ENCODE measurements around the gene TUSC2. TPM values are rescaled to one million over a fixed set of nuclear protein-coding genes. Genes with fewer than 3 reads are reported as not detected.

Gene TUSC2
- total and polyA plus RNA-seq, 2 of the 13 experiments (the other 11 are each of a cell fraction or from before 2014, with no cell fraction given), result 36.7 to 39.1 TPM

DNA sequence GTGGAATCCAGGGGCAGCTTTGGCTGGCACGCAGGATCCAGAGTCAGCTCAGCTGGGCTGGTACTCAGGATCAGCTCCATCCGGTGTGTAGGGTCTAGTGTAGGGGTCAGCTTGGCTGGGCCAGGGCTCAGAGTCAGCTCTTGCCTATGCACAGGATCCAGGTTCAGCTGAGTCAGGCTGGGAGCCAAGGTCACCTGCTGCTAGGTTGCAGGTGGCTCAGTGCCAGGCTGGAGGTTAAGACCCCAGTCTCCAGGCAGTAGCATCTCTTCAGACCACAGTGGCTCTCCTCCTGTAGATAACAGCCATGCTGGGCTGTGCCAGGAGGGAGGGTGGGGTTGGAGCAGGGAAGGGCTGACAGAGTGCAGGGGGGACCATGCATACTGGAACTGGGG is 30.6 kb downstream of the TUSC2 start:
- no peak for DNase-seq (ENCODE audit: low spot score)
- ChIA-PET POLR2A (interaction anchor here (0.9 to 7.9 kb wide), 5 partner anchors 10 to 102 kb away, joined by 3 to 222 read pairs (median 5); partner anchors contain the start of gene HYAL2), CTCF (ENCODE audit: low intra/inter-chr PET ratio, low total read pairs) (no interaction called here)
- H3K79me2 ChIP-seq (ENCODE audit: insufficient read depth, low read length), result peaks cover 27% of the 10 kb centered on the region
- H3K4me2 ChIP-seq (ENCODE audit: low read depth, low read length), result peak overlapping the region; percentile 87; the same call in 1 of the 2 replicates
- peaks cover 1 to 3% of the 10 kb centered on the region in 2 experiments; a peak in 2 of 5 replicates for H3K36me3 ChIP-seq (replicated peaks in 1 of 2; ENCODE audit: control insufficient read depth in 1 of 2, insufficient read depth in 2 of 2, low read length in 2 of 2)
- no TSS peak for BruUV-seq (replicated peaks)
- peaks cover 6% of the 10 kb centered on the region for H4K20me1 ChIP-seq (ENCODE audit: insufficient read depth, low read length)
- no CpG with 5 or more reads among the region's 2 CpGs for WGBS (ENCODE audit: low lambda C conversion rate)
- ATAC-seq, result no peak
- H3K4me3 ChIP-seq (replicated peaks in 1 of 3; ENCODE audit: insufficient read depth in 1 of 3, low read depth in 2 of 3, low read length in 3 of 3), result no peak overlapping the region
- in situ Hi-C loops (cut with HindIII; ENCODE audit: extremely low pct_ligation_motif_present, low pct_unique_long_range_greater_than_20kb) (no loop called here), intact Hi-C loops (cut with micrococcal nuclease; ENCODE audit: unreplicated experiment) (no loop called here)
- no peak overlapping the region for H3K9ac ChIP-seq (ENCODE audit: insufficient read depth, low read depth, low read length)
- H3K4me1 ChIP-seq (ENCODE audit: insufficient read depth, low read length), result peaks cover 60% of the 10 kb centered on the region
- no peak for FAIRE-seq
- H3K9me3 ChIP-seq (ENCODE audit: low read length), result no peaks in the 10 kb centered on the region
- TF ChIP-seq MAFF (IDR thresholded peaks at IDR 0.05; ENCODE audit: low read depth, low read length), result peak; percentile 6; the same call in 1 of the 2 replicates
- 0 out of 2 replicates have a peak, but pooled peaks have one; percentile 21 for TF ChIP-seq TBX2 (CRISPR knock-in tag; IDR thresholded peaks at IDR 0.05; ENCODE audit: borderline replicate concordance)
- no peak for TF ChIP-seq ZNF75D (CRISPR knock-in tag; IDR thresholded peaks at IDR 0.05; ENCODE audit: borderline replicate concordance)
- 0 out of 2 replicates have a peak, but pooled peaks have one; percentile 10 for TF ChIP-seq MAFG (CRISPR knock-in tag; IDR thresholded peaks at IDR 0.05)
- no peak for TF ChIP-seq ZNF24 (IDR thresholded peaks at IDR 0.05)
- TF ChIP-seq NR2F6 (IDR thresholded peaks at IDR 0.05), result no peak
- TF ChIP-seq NR2F6 (CRISPR knock-in tag; IDR thresholded peaks at IDR 0.05), result 0 out of 2 replicates have a peak, but pooled peaks have one; percentile 29
- no peak overlapping the region for H2AFZ ChIP-seq (ENCODE audit: low read length)
- H3K27ac ChIP-seq (ENCODE audit: extremely low read length, insufficient read depth, low read length), result peak overlapping the region; percentile 10
- H3K27me3 ChIP-seq (ENCODE audit: control insufficient read depth in 1 of 2, insufficient read depth in 2 of 2, low read length in 2 of 2), result no peaks in the 10 kb centered on the region; a peak in 1 of 5 replicates

DNA sequence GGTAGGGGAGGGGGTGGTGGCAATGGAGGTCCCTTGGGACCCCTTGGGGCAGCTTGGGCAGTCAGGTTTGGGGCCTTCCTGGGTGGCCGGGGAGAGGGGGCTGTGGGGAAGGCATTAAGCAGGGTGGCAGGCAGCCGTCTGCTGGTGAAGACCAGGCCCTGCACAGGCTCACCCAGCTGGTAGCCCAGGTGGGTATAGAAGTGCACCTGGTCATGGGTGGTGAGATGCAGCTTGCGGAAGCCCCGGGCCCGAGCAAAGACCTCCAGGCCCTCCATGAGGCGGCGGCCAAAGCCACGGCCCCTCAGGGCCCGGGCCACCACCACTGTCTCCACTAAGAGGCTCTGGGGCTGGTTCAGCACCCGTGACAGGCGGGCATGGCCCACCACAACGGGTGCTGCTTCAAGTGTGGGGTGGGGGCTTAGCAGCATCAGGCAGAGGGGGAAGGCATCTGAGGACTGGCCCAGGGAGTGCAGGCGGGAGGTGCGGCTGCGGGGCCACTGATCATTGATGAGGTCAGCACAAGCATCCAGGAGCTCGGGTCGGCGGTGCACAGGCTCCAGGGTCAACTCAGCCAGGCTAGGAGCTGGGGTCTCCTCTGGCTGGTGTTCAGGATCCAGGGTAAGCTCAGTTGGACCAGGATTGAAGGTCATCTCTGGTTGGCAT is 31.2 kb downstream of the TUSC2 start:
- TF ChIP-seq GATAD2A (CRISPR knock-in tag; IDR thresholded peaks at IDR 0.05) (no peak), JDP2 (CRISPR knock-in tag; IDR thresholded peaks at IDR 0.05; ENCODE audit: borderline replicate concordance) (no peak), IRX3 (CRISPR knock-in tag; IDR thresholded peaks at IDR 0.05; ENCODE audit: borderline replicate concordance, low read depth) (no peak), ZMYM4 (CRISPR knock-in tag; IDR thresholded peaks at IDR 0.05) (no peak), ZNF75D (CRISPR knock-in tag; IDR thresholded peaks at IDR 0.05; ENCODE audit: borderline replicate concordance) (no peak), STAT5B (CRISPR knock-in tag; IDR thresholded peaks at IDR 0.05) (no peak), PHF5A (CRISPR knock-in tag; IDR thresholded peaks at IDR 0.05; ENCODE audit: low read depth, unreplicated experiment) (no peak), RBFOX2 (IDR thresholded peaks at IDR 0.05; ENCODE audit: low read depth, low read length) (0 out of 2 replicates have a peak, but pooled peaks have one; percentile 17)
- CTCF ChIA-PET (ENCODE audit: low intra/inter-chr PET ratio, low total read pairs), result no interaction called here
- H3K36me3 ChIP-seq (replicated peaks in 1 of 2; ENCODE audit: control insufficient read depth in 1 of 2, insufficient read depth in 2 of 2, low read length in 2 of 2), result peaks cover 1 to 3% of the 10 kb centered on the region in 2 experiments; a peak in 2 of 5 replicates
- in situ Hi-C loops (cut with HindIII; ENCODE audit: extremely low pct_ligation_motif_present, low pct_unique_long_range_greater_than_20kb), result no loop called here
- DNase-seq (ENCODE audit: low spot score) (no peak), FAIRE-seq (no peak), ATAC-seq (no peak)
- H3K9ac ChIP-seq (ENCODE audit: insufficient read depth, low read depth, low read length), result no peak overlapping the region
- no peaks in the 10 kb centered on the region; a peak in 1 of 5 replicates for H3K27me3 ChIP-seq (ENCODE audit: control insufficient read depth in 1 of 2, insufficient read depth in 2 of 2, low read length in 2 of 2)
- intact Hi-C loops (cut with micrococcal nuclease; ENCODE audit: unreplicated experiment), result no loop called here
- H3K4me1 ChIP-seq (ENCODE audit: insufficient read depth, low read length), result peaks cover 54% of the 10 kb centered on the region
- H4K20me1 ChIP-seq (ENCODE audit: insufficient read depth, low read length), result 0 out of 2 replicates have a peak, but pooled peaks cover under 1% of the 10 kb centered on the region
- H2AFZ ChIP-seq (ENCODE audit: low read length), result no peak overlapping the region
- BruUV-seq (replicated peaks), result no TSS peak
- 91% methylated on average over 11 of the region's 18 CpGs for WGBS (ENCODE audit: low lambda C conversion rate)
- no peak overlapping the region for H3K4me2 ChIP-seq (ENCODE audit: low read depth, low read length)
- POLR2A ChIA-PET, result interaction anchor here (0.9 to 7.9 kb wide), 3 partner anchors 9 to 101 kb away, joined by 3 to 222 read pairs (median 5); partner anchors contain the start of gene HYAL2
- H3K27ac ChIP-seq (ENCODE audit: extremely low read length, insufficient read depth, low read length), result peak overlapping the region; percentile 10
- no peaks in the 10 kb centered on the region for H3K9me3 ChIP-seq (ENCODE audit: low read length)
- no peak overlapping the region for H3K4me3 ChIP-seq (replicated peaks in 1 of 3; ENCODE audit: insufficient read depth in 1 of 3, low read depth in 2 of 3, low read length in 3 of 3)
- H3K79me2 ChIP-seq (ENCODE audit: insufficient read depth, low read length), result peaks cover 22% of the 10 kb centered on the region

Data from HepG2 (cell line).